WTC11 (cell line): ENCODE results near the gene ARL15. TPM values are rescaled to one million over a fixed set of nuclear protein-coding genes. Genes with fewer than 3 reads are reported as not detected.

Source experiments
- ATAC-seq: fragments of 200-7000 bp; cut with Tn5 transposase; 2 replicates; pipeline ENCODE4 v1.10.0; 2021; ENCODE audit warnings: mild to moderate bottlenecking, moderate library complexity
- CTCF ChIA-PET: fragments of 300-600 bp; sonication (Branson Sonifier 250); formaldehyde crosslinking; loops from one replicate; lab custom pipeline; 2021; ENCODE audit warnings: antibody characterized with exemption; lab: Charles Lee
- POLR2A ChIA-PET: fragments of 350-600 bp; sonication (Branson Sonifier 250); formaldehyde crosslinking; loops from one replicate; lab custom pipeline; 2021; ENCODE audit warnings: antibody characterized with exemption; lab: Charles Lee
- DNase-seq: peaks from one replicate; pipeline ENCODE4 v3.0.0; 2021; ENCODE audit warnings: low spot score
- H3K27ac Mint-ChIP-seq: 2 replicates; pipeline ENCODE4 v1.8.0; 2021; ENCODE audit warnings: mixed read lengths
- H3K27me3 Mint-ChIP-seq: 2 replicates; pipeline ENCODE4 v1.8.0; 2021; ENCODE audit warnings: low read depth, mild to moderate bottlenecking, moderate library complexity, mixed read lengths
- H3K36me3 Mint-ChIP-seq: 2 replicates; pipeline ENCODE4 v1.8.0; 2021; ENCODE audit warnings: mixed read lengths
- H3K4me1 Mint-ChIP-seq: 2 replicates; pipeline ENCODE4 v1.8.0; 2022; ENCODE audit warnings: mixed read lengths
- H3K4me3 Mint-ChIP-seq: 2 replicates; pipeline ENCODE4 v1.8.0; 2021; ENCODE audit warnings: mild to moderate bottlenecking, moderate library complexity, mixed read lengths
- H3K9me3 Mint-ChIP-seq: 2 replicates; pipeline ENCODE4 v1.8.0; 2021; ENCODE audit warnings: mixed read lengths
- CBFB ChIP-seq: sonication (generic); formaldehyde crosslinking; IDR thresholded peaks from 2 replicates; pipeline ENCODE4 v1.8.1; 2022; ENCODE audit warnings: mild to moderate bottlenecking, low read depth, missing genetic modification reagents
- ESRRA ChIP-seq: sonication (generic); formaldehyde crosslinking; IDR thresholded peaks from 2 replicates; pipeline ENCODE4 v1.8.1; 2022; ENCODE audit warnings: mild to moderate bottlenecking, missing genetic modification reagents, borderline replicate concordance
- FOXJ3 ChIP-seq: sonication (generic); formaldehyde crosslinking; IDR thresholded peaks from 2 replicates; pipeline ENCODE4 v1.9.0; 2021; ENCODE audit warnings: missing genetic modification reagents, mild to moderate bottlenecking, borderline replicate concordance
- HMGA2 ChIP-seq: fragments of 250-450 bp; sonication (Bioruptor Pico); IDR thresholded peaks from 2 replicates; pipeline ENCODE4 v1.4.0; 2021; ENCODE audit warnings: mild to moderate bottlenecking, moderate library complexity
- NFYB ChIP-seq: sonication (generic); formaldehyde crosslinking; conservative IDR thresholded peaks from 2 replicates; pipeline ENCODE4 v1.8.0; 2022; ENCODE audit warnings: low read depth, missing genetic modification reagents
- ZNF121 ChIP-seq: sonication (generic); formaldehyde crosslinking; IDR thresholded peaks from 2 replicates; pipeline ENCODE4 v1.8.0; 2023; ENCODE audit warnings: missing genetic modification reagents
- ZNF416 ChIP-seq: fragments of 250-450 bp; sonication (Bioruptor Pico); IDR thresholded peaks from 2 replicates; pipeline ENCODE4 v1.9.0; 2021; ENCODE audit warnings: mild to moderate bottlenecking, inconsistent platforms
- total RNA-seq: library from RNA; stranded (reverse); gene quantifications from 3 replicates; pipeline ENCODE4 v1.2.3, GENCODE V29; 2021
- TF ChIP-seq, protein P1 (sequence below): sonication (generic); formaldehyde crosslinking; IDR thresholded peaks from 2 replicates; pipeline ENCODE4 v1.8.0; 2022; ENCODE audit warnings: missing genetic modification reagents
- TF ChIP-seq, protein P2 (sequence below): sonication (generic); formaldehyde crosslinking; IDR thresholded peaks from 2 replicates; pipeline ENCODE4 v1.8.0; 2023; ENCODE audit warnings: missing genetic modification reagents
- TF ChIP-seq, protein P3 (sequence below): fragments of 200-600 bp; IDR thresholded peaks from 2 replicates; pipeline ENCODE4 v1.8.0; 2022; ENCODE audit warnings: antibody characterized with exemption
- TF ChIP-seq, protein P4 (sequence below): sonication (generic); formaldehyde crosslinking; IDR thresholded peaks from 2 replicates; pipeline ENCODE4 v1.8.1; 2023; ENCODE audit warnings: mild to moderate bottlenecking, missing genetic modification reagents, moderate library complexity
- TF ChIP-seq, protein P5 (sequence below): sonication (generic); formaldehyde crosslinking; IDR thresholded peaks from 2 replicates; pipeline ENCODE4 v1.8.0; 2022; ENCODE audit warnings: mild to moderate bottlenecking, missing genetic modification reagents
- TF ChIP-seq, protein P6 (sequence below): sonication (generic); formaldehyde crosslinking; IDR thresholded peaks from 2 replicates; pipeline ENCODE4 v1.8.0; 2022; ENCODE audit warnings: mild to moderate bottlenecking, missing genetic modification reagents
- TF ChIP-seq, protein P7 (sequence below): fragments of 250-450 bp; sonication (Bioruptor Pico); IDR thresholded peaks from 2 replicates; pipeline ENCODE4 v1.9.0; 2021; ENCODE audit warnings: moderate library complexity, mild to moderate bottlenecking, inconsistent platforms, borderline replicate concordance

Gene ARL15
- total RNA-seq, 1 experiment from 2014 or later: 20.1 TPM

DNA sequence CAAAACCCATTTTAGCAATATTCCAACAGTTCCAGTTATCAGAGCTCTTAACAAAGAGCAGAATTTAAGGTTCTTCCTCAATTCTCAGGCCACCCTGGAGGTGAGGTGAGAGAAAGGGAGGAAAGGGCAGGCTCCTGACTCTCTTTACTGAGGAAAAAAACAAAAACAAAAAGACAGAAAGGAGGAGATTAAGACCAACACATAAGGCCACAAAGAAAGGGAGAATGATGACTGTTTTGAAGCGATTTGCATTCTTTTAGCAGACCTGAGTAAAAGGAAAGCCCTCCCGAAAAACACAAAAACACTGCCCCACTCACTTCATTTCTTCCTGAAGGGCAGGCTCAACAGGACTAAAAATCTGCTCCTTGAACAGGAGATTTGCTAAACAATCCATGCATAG lies 300.5 kb downstream of the ARL15 start:
- Mint-ChIP-seq H3K27ac (peak overlapping the region; percentile 100), H3K36me3 (peaks cover 19% of the 10 kb centered on the region), H3K9me3 (peaks cover 19% of the 10 kb centered on the region), H3K4me1 (peaks cover 39% of the 10 kb centered on the region), H3K4me3 (peak overlapping the region; percentile 36; the same call in 1 of the 2 replicates), H3K27me3 (no peaks in the 10 kb centered on the region; the same call in 1 of the 2 replicates)
- ChIA-PET POLR2A (no interaction called here), CTCF (interaction anchor here (1.4 kb wide), 1 partner anchor 52 kb away, joined by 4 read pairs; no protein-coding TSS in a partner anchor)
- DNase-seq (no peak), ATAC-seq (peak; percentile 84)
- TF ChIP-seq ZNF416 (CRISPR knock-in tag) (no peak), HMGA2 (CRISPR knock-in tag) (no peak)
- TF ChIP-seq, protein P1, sequence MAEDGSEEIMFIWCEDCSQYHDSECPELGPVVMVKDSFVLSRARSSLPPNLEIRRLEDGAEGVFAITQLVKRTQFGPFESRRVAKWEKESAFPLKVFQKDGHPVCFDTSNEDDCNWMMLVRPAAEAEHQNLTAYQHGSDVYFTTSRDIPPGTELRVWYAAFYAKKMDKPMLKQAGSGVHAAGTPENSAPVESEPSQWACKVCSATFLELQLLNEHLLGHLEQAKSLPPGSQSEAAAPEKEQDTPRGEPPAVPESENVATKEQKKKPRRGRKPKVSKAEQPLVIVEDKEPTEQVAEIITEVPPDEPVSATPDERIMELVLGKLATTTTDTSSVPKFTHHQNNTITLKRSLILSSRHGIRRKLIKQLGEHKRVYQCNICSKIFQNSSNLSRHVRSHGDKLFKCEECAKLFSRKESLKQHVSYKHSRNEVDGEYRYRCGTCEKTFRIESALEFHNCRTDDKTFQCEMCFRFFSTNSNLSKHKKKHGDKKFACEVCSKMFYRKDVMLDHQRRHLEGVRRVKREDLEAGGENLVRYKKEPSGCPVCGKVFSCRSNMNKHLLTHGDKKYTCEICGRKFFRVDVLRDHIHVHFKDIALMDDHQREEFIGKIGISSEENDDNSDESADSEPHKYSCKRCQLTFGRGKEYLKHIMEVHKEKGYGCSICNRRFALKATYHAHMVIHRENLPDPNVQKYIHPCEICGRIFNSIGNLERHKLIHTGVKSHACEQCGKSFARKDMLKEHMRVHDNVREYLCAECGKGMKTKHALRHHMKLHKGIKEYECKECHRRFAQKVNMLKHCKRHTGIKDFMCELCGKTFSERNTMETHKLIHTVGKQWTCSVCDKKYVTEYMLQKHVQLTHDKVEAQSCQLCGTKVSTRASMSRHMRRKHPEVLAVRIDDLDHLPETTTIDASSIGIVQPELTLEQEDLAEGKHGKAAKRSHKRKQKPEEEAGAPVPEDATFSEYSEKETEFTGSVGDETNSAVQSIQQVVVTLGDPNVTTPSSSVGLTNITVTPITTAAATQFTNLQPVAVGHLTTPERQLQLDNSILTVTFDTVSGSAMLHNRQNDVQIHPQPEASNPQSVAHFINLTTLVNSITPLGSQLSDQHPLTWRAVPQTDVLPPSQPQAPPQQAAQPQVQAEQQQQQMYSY (CRISPR knock-in tag): no peak
- TF ChIP-seq, protein P2, sequence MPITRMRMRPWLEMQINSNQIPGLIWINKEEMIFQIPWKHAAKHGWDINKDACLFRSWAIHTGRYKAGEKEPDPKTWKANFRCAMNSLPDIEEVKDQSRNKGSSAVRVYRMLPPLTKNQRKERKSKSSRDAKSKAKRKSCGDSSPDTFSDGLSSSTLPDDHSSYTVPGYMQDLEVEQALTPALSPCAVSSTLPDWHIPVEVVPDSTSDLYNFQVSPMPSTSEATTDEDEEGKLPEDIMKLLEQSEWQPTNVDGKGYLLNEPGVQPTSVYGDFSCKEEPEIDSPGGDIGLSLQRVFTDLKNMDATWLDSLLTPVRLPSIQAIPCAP: no peak
- TF ChIP-seq, protein P3, sequence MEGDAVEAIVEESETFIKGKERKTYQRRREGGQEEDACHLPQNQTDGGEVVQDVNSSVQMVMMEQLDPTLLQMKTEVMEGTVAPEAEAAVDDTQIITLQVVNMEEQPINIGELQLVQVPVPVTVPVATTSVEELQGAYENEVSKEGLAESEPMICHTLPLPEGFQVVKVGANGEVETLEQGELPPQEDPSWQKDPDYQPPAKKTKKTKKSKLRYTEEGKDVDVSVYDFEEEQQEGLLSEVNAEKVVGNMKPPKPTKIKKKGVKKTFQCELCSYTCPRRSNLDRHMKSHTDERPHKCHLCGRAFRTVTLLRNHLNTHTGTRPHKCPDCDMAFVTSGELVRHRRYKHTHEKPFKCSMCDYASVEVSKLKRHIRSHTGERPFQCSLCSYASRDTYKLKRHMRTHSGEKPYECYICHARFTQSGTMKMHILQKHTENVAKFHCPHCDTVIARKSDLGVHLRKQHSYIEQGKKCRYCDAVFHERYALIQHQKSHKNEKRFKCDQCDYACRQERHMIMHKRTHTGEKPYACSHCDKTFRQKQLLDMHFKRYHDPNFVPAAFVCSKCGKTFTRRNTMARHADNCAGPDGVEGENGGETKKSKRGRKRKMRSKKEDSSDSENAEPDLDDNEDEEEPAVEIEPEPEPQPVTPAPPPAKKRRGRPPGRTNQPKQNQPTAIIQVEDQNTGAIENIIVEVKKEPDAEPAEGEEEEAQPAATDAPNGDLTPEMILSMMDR: no peak
- TF ChIP-seq, protein P4, sequence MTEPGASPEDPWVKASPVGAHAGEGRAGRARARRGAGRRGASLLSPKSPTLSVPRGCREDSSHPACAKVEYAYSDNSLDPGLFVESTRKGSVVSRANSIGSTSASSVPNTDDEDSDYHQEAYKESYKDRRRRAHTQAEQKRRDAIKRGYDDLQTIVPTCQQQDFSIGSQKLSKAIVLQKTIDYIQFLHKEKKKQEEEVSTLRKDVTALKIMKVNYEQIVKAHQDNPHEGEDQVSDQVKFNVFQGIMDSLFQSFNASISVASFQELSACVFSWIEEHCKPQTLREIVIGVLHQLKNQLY (CRISPR knock-in tag): no peak

DNA sequence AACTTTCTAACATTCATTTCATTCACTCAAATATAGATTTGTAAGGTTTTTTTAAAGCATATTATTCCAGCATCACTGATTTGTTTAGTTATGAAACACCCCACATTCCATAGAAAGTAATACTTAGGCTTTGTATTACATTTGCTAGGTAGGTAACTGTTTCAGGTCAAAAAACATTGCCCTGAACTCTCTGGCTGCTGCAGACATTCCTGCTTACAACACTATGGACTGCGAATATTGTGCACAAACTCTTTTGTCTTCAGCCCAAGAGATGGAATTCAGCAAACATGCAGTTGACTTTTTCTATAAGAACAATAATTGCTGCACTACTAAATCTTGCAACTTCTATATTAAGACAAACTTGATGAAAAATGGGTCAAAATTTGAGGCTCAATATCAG lies 301.0 kb downstream of the ARL15 start:
- Mint-ChIP-seq H3K4me3 (no peak overlapping the region; the same call in 1 of the 2 replicates), H3K27me3 (no peaks in the 10 kb centered on the region; the same call in 1 of the 2 replicates), H3K9me3 (peaks cover 14% of the 10 kb centered on the region), H3K36me3 (peaks cover 14% of the 10 kb centered on the region), H3K27ac (peak overlapping the region; percentile 100), H3K4me1 (peaks cover 41% of the 10 kb centered on the region)
- TF ChIP-seq ZNF121 (CRISPR knock-in tag): no peak
- no peak for TF ChIP-seq NFYB (CRISPR knock-in tag)
- TF ChIP-seq, protein P4 (CRISPR knock-in tag): no peak
- ChIA-PET POLR2A (no interaction called here), CTCF (interaction anchor here (1.4 kb wide), 1 partner anchor 52 kb away, joined by 4 read pairs; no protein-coding TSS in a partner anchor)
- ATAC-seq (peak; percentile 40), DNase-seq (no peak)

DNA sequence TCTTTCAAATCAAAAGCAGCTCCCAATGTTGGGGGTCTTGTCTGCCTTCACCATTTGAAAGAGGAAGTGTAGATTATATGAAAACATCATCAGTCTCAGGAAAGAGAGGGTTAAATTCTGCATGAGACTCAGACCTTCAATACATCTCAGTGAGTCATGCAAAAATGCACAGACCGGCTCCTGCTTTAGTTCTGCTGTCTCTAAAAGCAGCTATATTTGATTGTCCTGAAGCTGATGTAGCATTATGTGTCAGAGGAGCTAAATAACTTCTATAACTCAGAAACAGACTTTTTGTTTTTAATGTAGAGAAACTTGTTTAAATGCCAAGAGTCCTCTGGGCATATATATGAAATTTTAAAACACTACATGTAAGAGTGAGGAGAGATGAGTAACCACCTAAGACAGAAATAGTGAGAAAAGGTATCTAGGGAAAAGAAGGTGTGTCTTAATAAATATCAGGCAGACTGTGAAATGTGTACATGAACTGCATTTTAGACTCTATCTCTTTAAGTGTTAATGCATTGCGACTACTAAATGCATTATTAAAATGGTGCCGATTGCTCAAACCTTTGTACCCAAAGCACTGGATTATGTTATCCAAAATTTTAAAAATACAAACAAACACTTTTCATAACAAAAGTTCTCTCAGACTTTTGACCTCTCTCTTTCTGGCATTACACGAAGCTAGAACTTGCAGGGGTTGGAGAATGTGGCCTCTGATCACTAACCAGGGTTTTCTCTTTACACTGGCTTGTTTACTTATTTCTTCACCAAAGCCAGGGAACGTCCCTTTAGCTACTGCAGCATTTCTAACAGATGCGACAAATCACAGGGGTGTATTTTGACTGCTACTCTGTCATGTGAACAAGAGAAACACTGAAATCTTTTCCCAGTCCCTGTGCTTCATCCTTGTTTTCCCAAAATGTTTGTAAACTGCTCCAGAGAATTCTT lies 302.3 kb downstream of the ARL15 start:
- Mint-ChIP-seq H3K27ac (peak overlapping the region; percentile 100), H3K27me3 (no peaks in the 10 kb centered on the region), H3K4me1 (peaks cover 41% of the 10 kb centered on the region), H3K4me3 (no peak overlapping the region), H3K36me3 (peaks cover 2% of the 10 kb centered on the region), H3K9me3 (peaks cover 1% of the 10 kb centered on the region)
- ATAC-seq (no peak), DNase-seq (no peak)
- POLR2A ChIA-PET: no interaction called here
- CTCF ChIA-PET: interaction anchor here (1.4 kb wide), 1 partner anchor 54 kb away, joined by 4 read pairs; no protein-coding TSS in a partner anchor
- no peak for TF ChIP-seq FOXJ3
- TF ChIP-seq, protein P5, sequence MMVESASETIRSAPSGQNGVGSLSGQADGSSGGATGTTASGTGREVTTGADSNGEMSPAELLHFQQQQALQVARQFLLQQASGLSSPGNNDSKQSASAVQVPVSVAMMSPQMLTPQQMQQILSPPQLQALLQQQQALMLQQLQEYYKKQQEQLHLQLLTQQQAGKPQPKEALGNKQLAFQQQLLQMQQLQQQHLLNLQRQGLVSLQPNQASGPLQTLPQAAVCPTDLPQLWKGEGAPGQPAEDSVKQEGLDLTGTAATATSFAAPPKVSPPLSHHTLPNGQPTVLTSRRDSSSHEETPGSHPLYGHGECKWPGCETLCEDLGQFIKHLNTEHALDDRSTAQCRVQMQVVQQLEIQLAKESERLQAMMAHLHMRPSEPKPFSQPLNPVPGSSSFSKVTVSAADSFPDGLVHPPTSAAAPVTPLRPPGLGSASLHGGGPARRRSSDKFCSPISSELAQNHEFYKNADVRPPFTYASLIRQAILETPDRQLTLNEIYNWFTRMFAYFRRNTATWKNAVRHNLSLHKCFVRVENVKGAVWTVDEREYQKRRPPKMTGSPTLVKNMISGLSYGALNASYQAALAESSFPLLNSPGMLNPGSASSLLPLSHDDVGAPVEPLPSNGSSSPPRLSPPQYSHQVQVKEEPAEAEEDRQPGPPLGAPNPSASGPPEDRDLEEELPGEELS (CRISPR knock-in tag): no peak
- TF ChIP-seq ESRRA (CRISPR knock-in tag): no peak
- TF ChIP-seq, protein P3: no peak
- TF ChIP-seq CBFB (CRISPR knock-in tag): no peak
- TF ChIP-seq, protein P6, sequence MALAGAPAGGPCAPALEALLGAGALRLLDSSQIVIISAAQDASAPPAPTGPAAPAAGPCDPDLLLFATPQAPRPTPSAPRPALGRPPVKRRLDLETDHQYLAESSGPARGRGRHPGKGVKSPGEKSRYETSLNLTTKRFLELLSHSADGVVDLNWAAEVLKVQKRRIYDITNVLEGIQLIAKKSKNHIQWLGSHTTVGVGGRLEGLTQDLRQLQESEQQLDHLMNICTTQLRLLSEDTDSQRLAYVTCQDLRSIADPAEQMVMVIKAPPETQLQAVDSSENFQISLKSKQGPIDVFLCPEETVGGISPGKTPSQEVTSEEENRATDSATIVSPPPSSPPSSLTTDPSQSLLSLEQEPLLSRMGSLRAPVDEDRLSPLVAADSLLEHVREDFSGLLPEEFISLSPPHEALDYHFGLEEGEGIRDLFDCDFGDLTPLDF (CRISPR knock-in tag): no peak
- TF ChIP-seq, protein P7, sequence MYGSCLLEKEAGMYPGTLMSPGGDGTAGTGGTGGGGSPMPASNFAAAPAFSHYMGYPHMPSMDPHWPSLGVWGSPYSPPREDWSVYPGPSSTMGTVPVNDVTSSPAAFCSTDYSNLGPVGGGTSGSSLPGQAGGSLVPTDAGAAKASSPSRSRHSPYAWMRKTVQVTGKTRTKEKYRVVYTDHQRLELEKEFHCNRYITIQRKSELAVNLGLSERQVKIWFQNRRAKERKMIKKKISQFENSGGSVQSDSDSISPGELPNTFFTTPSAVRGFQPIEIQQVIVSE (CRISPR knock-in tag): no peak
